Fibroblast of skin of left biceps (primary cell): ENCODE measurements around the gene EVI2B.
"Not testable (repeated sequence)": the region's sequence is repeated elsewhere in the genome, so short reads cannot be mapped to it uniquely, and the experiment has no call there.

ENCODE experiments used
- DNase-seq, 2 experiments: peaks; one replicate each; pipeline ENCODE4 v3.0.0-alpha.2; 2013; ENCODE audit warnings: low read depth in 2 of 2

EVI2B gene

GRCh38 chr17:31310886-31311285 lies 3.0 kb downstream of the EVI2B start:
- no peak for DNase-seq

- DNase-seq, result no peak
These were observed 3.6 kb downstream of the EVI2B start for GRCh38 chr17:31310260-31310659.

- DNase-seq, result no peak
These were observed 4.3 kb downstream of the EVI2B start for GRCh38 chr17:31309556-31309955.

- DNase-seq, result no peak
These were observed 5.2 kb downstream of the EVI2B start for GRCh38 chr17:31308372-31309334.

GRCh38 chr17:31307640-31308039 lies 6.2 kb downstream of the EVI2B start:
- no peak for DNase-seq

GRCh38 chr17:31299624-31300023 lies 14.2 kb downstream of the EVI2B start:
- DNase-seq, result no peak

- no peak for DNase-seq
These were observed 16.8 kb downstream of the EVI2B start, which contains the start of gene OMG for GRCh38 chr17:31297090-31297489. TSS of gene OMG (minus strand) at chr17:31297239. CDS start at chr17:31296331, 908 bp downstream.

- no peak for DNase-seq
These were observed 17.7 kb downstream of the EVI2B start for GRCh38 chr17:31296142-31296541.

- DNase-seq, result no peak
These were observed 18.4 kb downstream of the EVI2B start for GRCh38 chr17:31295489-31295871.

- peak; percentile 60 to 64 for DNase-seq
These were observed 18.9 kb downstream of the EVI2B start for GRCh38 chr17:31294820-31295488.

- DNase-seq, result no peak
These were observed 19.6 kb downstream of the EVI2B start for GRCh38 chr17:31294231-31294630.

GRCh38 chr17:31293581-31293980 lies 20.3 kb downstream of the EVI2B start:
- DNase-seq, result no peak

- peak; percentile 29 to 36 for DNase-seq
These were observed 22.0 kb downstream of the EVI2B start for GRCh38 chr17:31291820-31292219.

- no peak for DNase-seq
These were observed 24.1 kb downstream of the EVI2B start for GRCh38 chr17:31289790-31290189.

GRCh38 chr17:31287932-31288331 lies 25.9 kb downstream of the EVI2B start:
- DNase-seq, result not testable (repeated sequence)

- no peak for DNase-seq
These were observed 27.3 kb downstream of the EVI2B start for GRCh38 chr17:31286587-31286986.

- no peak for DNase-seq
These were observed 30.0 kb downstream of the EVI2B start for GRCh38 chr17:31283841-31284240.

- DNase-seq, result no peak
These were observed 32.8 kb downstream of the EVI2B start for GRCh38 chr17:31281061-31281460.

GRCh38 chr17:31279401-31279800 lies 34.5 kb downstream of the EVI2B start:
- no peak for DNase-seq

- no peak for DNase-seq
These were observed 38.7 kb downstream of the EVI2B start for GRCh38 chr17:31275116-31275515.

GRCh38 chr17:31274252-31274651 lies 39.6 kb downstream of the EVI2B start:
- DNase-seq, result peak; percentile 40 to 43

- no peak for DNase-seq
These were observed 40.3 kb downstream of the EVI2B start for GRCh38 chr17:31273516-31273915.

GRCh38 chr17:31272803-31273202 lies 41.1 kb downstream of the EVI2B start:
- DNase-seq, result no peak
